ENCODE measurements around the gene MAPK8IP1.
"Not testable (repeated sequence)": the region's sequence is repeated elsewhere in the genome, so short reads cannot be mapped to it uniquely, and the experiment has no call there.

MAPK8IP1 gene

DNA sequence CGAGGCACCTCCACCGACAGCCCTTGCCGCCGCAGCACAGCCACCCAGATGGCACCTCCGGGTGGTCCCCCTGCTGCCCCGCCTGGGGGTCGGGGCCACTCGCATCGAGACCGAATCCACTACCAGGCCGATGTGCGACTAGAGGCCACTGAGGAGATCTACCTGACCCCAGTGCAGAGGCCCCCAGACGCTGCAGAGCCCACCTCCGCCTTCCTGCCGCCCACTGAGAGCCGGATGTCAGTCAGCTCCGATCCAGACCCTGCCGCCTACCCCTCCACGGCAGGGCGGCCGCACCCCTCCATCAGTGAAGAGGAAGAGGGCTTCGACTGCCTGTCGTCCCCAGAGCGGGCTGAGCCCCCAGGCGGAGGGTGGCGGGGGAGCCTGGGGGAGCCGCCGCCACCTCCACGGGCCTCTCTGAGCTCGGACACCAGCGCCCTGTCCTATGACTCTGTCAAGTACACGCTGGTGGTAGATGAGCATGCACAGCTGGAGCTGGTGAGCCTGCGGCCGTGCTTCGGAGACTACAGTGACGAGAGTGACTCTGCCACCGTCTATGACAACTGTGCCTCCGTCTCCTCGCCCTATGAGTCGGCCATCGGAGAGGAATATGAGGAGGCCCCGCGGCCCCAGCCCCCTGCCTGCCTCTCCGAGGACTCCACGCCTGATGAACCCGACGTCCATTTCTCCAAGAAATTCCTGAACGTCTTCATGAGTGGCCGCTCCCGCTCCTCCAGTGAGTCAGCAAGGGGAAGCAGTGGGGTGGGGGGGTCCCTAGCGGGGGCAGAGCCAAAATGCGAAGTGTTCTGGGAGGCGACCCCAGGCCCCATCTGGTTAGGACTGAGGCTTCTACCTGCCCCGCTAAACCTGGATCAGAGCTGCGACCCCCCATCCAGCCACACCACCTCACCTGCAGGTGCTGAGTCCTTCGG lies 17.3 kb downstream of the MAPK8IP1 start:
- H3K9me3 ChIP-seq (ENCODE audit: control insufficient read depth, insufficient read depth, low read depth, low read length) = no peaks in the 10 kb centered on the region
- peaks cover 29% of the 10 kb centered on the region for H3K36me3 ChIP-seq (ENCODE audit: control insufficient read depth, insufficient read depth, low read length)
- H3K27me3 ChIP-seq (ENCODE audit: control insufficient read depth, insufficient read depth, low read length) = peaks cover 19% of the 10 kb centered on the region
- H3K4me1 ChIP-seq (ENCODE audit: control insufficient read depth, insufficient read depth, low read length) = peaks cover 14% of the 10 kb centered on the region
- H3K9ac ChIP-seq (ENCODE audit: low read length) = no peak overlapping the region
- no peak overlapping the region for H3K4me3 ChIP-seq (ENCODE audit: low read depth, low read length)
- no peak overlapping the region for H3K27ac ChIP-seq (ENCODE audit: low read depth, low read length)

GRCh38 chr11:45904309-45904915 lies 19.0 kb downstream of the MAPK8IP1 start:
- H3K27me3 ChIP-seq (ENCODE audit: control insufficient read depth, insufficient read depth, low read length) = peaks cover 16% of the 10 kb centered on the region
- H3K9me3 ChIP-seq (ENCODE audit: control insufficient read depth, insufficient read depth, low read depth, low read length) = no peaks in the 10 kb centered on the region
- peaks cover 6% of the 10 kb centered on the region for H3K4me1 ChIP-seq (ENCODE audit: control insufficient read depth, insufficient read depth, low read length)
- H3K27ac ChIP-seq (ENCODE audit: low read depth, low read length) = no peak overlapping the region
- no peak overlapping the region for H3K4me3 ChIP-seq (ENCODE audit: low read depth, low read length)
- H3K36me3 ChIP-seq (ENCODE audit: control insufficient read depth, insufficient read depth, low read length) = peaks cover 35% of the 10 kb centered on the region
- H3K9ac ChIP-seq (ENCODE audit: low read length) = no peak overlapping the region

DNA sequence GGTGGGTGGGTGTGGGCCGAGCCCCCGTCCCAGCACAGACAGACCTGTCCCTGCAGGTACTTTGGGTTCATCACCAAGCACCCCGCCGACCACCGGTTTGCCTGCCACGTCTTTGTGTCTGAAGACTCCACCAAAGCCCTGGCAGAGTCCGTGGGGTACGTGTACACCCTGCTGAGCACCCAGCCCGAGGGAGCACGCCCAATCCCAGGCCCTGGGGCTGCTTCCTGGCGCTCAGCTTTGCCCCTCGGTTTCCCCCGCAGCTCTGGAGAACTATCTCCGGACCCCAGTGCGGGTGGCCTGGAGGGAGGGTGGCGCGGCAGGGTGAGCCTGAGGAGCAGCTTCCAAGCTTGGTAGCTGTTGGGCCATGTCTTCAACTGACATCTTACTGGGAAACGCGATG lies 19.6 kb downstream of the MAPK8IP1 start:
- peaks cover 41% of the 10 kb centered on the region for H3K36me3 ChIP-seq (ENCODE audit: control insufficient read depth, insufficient read depth, low read length)
- no peak overlapping the region for H3K4me3 ChIP-seq (ENCODE audit: low read depth, low read length)
- H3K9ac ChIP-seq (ENCODE audit: low read length) = no peak overlapping the region
- H3K4me1 ChIP-seq (ENCODE audit: control insufficient read depth, insufficient read depth, low read length) = peaks cover 6% of the 10 kb centered on the region
- H3K27me3 ChIP-seq (ENCODE audit: control insufficient read depth, insufficient read depth, low read length) = peaks cover 16% of the 10 kb centered on the region
- H3K9me3 ChIP-seq (ENCODE audit: control insufficient read depth, insufficient read depth, low read depth, low read length) = no peaks in the 10 kb centered on the region
- H3K27ac ChIP-seq (ENCODE audit: low read depth, low read length) = no peak overlapping the region

DNA sequence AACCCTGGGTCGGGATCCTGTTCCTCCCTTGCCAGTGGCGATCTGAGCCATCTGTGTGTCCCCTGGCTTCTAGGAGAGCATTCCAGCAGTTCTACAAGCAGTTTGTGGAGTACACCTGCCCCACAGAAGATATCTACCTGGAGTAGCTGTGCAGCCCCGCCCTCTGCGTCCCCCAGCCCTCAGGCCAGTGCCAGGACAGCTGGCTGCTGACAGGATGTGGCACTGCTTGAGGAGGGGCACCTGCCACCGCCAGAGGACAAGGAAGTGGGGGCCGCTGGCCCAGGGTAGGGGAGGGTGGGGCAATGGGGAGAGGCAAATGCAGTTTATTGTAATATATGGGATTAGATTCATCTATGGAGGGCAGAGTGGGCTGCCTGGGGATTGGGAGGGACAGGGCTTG lies 20.1 kb downstream of the MAPK8IP1 start:
- H3K9me3 ChIP-seq (ENCODE audit: control insufficient read depth, insufficient read depth, low read depth, low read length); H3K4me1 ChIP-seq (ENCODE audit: control insufficient read depth, insufficient read depth, low read length); H3K9ac ChIP-seq (ENCODE audit: low read length); H3K27ac ChIP-seq (ENCODE audit: low read depth, low read length); H3K4me3 ChIP-seq (ENCODE audit: low read depth, low read length): not testable (repeated sequence)
- peaks cover 41% of the 10 kb centered on the region for H3K36me3 ChIP-seq (ENCODE audit: control insufficient read depth, insufficient read depth, low read length)
- peaks cover 13% of the 10 kb centered on the region for H3K27me3 ChIP-seq (ENCODE audit: control insufficient read depth, insufficient read depth, low read length)

DNA sequence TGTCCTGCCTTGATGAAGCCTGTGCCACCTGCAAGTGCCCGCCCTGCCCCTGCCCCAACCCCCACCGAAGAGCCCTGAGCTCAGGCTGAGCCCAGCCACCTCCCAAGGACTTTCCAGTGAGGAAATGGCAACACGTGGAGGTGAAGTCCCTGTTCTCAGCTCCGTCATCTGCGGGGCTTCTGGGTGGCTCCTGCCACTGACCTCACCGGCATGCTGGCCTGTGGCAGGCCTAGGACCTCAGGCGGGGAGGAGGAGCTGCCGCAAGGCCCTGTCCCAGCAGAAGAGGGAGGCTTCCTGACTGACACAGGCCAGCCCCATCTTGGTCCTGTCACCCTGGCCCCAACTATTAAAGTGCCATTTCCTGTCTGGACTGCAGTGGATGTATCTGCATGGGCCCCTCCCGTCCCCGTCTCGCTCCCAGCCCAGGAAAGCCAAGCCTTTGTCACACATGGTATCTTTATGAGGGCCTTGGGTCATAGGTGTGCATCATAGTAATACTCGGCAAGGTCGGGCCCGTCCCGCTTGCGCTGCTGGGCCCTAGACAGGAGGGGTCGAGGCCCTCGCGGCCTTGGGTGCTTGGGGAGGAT lies 20.7 kb downstream of the MAPK8IP1 start:
- H3K9me3 ChIP-seq (ENCODE audit: control insufficient read depth, insufficient read depth, low read depth, low read length) = no peaks in the 10 kb centered on the region
- H3K36me3 ChIP-seq (ENCODE audit: control insufficient read depth, insufficient read depth, low read length) = peaks cover 47% of the 10 kb centered on the region
- no peak overlapping the region for H3K27ac ChIP-seq (ENCODE audit: low read depth, low read length)
- H3K9ac ChIP-seq (ENCODE audit: low read length) = no peak overlapping the region
- H3K4me1 ChIP-seq (ENCODE audit: control insufficient read depth, insufficient read depth, low read length) = no peaks in the 10 kb centered on the region
- H3K4me3 ChIP-seq (ENCODE audit: low read depth, low read length) = no peak overlapping the region
- H3K27me3 ChIP-seq (ENCODE audit: control insufficient read depth, insufficient read depth, low read length) = peaks cover 7% of the 10 kb centered on the region; the same call in 1 of the 2 replicates

DNA sequence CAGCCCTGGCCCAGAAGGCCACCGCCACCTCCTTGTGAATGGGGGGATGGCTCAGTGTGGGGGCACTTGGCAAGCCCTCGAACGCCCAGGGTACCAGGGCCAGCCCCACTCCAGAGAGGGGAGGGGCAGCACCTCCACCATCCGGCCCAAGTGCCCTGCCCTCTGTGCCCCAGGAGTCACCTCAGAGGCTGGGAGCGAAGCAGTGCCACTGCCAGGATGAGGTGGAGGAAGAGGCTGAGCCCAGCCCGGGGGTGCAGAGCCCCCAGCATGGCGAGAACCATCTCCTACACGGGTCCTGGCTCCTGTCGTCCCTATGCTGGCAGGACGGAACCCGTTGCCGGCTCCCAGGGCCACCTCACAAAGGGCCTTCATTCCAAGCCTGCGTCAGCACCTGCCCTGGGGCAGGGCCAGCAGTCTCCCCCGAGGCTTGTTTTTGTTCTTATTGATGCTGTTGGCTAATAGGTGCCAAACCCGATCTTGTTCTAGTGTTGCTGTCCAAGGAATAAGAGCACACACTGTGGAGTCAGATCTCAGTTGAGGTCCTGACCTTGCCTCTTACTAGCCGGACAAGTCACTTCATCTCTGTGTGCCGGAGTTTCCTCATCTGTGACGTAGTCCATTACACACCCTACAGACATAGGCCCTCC lies 21.6 kb downstream of the MAPK8IP1 start, which contains the start of gene FREY1:
FREY1 (minus strand) TSS at position 307 of the 647 bp plus-strand sequence; CDS start at position 281, 26 bp downstream.
- no peaks in the 10 kb centered on the region for H3K27me3 ChIP-seq (ENCODE audit: control insufficient read depth, insufficient read depth, low read length)
- H3K9me3 ChIP-seq (ENCODE audit: control insufficient read depth, insufficient read depth, low read depth, low read length) = no peaks in the 10 kb centered on the region
- no peak within 1 kb of the TSS for H3K9ac ChIP-seq (ENCODE audit: low read length)
- no peak within 1 kb of the TSS for H3K4me3 ChIP-seq (ENCODE audit: low read depth, low read length)
- no peaks in the 10 kb centered on the region for H3K4me1 ChIP-seq (ENCODE audit: control insufficient read depth, insufficient read depth, low read length)
- H3K36me3 ChIP-seq (ENCODE audit: control insufficient read depth, insufficient read depth, low read length) = peaks cover 53% of the 10 kb centered on the region
- H3K27ac ChIP-seq (ENCODE audit: low read depth, low read length) = no peak within 1 kb of the TSS

GRCh38 chr11:45907911-45908370 lies 22.5 kb downstream of the MAPK8IP1 start:
- Histone ChIP-seq H3K9ac (ENCODE audit: low read length) (no peak overlapping the region), H3K36me3 (ENCODE audit: control insufficient read depth, insufficient read depth, low read length) (peaks cover 46% of the 10 kb centered on the region), H3K4me1 (ENCODE audit: control insufficient read depth, insufficient read depth, low read length) (no peaks in the 10 kb centered on the region), H3K4me3 (ENCODE audit: low read depth, low read length) (no peak overlapping the region), H3K27me3 (ENCODE audit: control insufficient read depth, insufficient read depth, low read length) (no peaks in the 10 kb centered on the region), H3K27ac (ENCODE audit: low read depth, low read length) (no peak overlapping the region), H3K9me3 (ENCODE audit: control insufficient read depth, insufficient read depth, low read depth, low read length) (no peaks in the 10 kb centered on the region)

- Histone ChIP-seq H3K9ac (ENCODE audit: low read length) (no peak overlapping the region), H3K27ac (ENCODE audit: low read depth, low read length) (no peak overlapping the region), H3K4me1 (ENCODE audit: control insufficient read depth, insufficient read depth, low read length) (no peaks in the 10 kb centered on the region), H3K9me3 (ENCODE audit: control insufficient read depth, insufficient read depth, low read depth, low read length) (no peaks in the 10 kb centered on the region), H3K4me3 (ENCODE audit: low read depth, low read length) (no peak overlapping the region), H3K27me3 (ENCODE audit: control insufficient read depth, insufficient read depth, low read length) (no peaks in the 10 kb centered on the region), H3K36me3 (ENCODE audit: control insufficient read depth, insufficient read depth, low read length) (peaks cover 48% of the 10 kb centered on the region)
Observed at GRCh38 chr11:45909594-45910475, 24.4 kb downstream of the MAPK8IP1 start.

DNA sequence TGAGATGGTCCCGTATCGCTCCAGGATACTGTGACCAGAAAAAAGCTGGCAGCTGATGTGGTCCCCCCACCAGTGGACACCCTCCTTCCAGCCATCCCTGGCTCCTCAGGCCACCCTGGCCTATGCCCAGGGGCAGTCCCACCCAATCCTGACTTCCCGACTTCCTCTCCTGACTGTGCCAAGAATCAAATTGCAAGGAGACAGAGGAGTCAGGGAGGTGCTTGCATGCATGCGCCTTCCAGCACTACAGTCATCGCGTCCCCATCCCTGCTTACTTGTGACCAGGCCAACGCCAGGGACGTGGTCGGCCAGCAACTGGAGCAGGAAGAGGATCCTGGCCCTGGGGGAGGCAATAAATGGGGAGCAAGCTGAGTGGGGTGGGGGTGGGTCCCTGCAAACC lies 25.2 kb downstream of the MAPK8IP1 start:
- H3K27me3 ChIP-seq (ENCODE audit: control insufficient read depth, insufficient read depth, low read length) = no peaks in the 10 kb centered on the region
- peaks cover 50% of the 10 kb centered on the region for H3K36me3 ChIP-seq (ENCODE audit: control insufficient read depth, insufficient read depth, low read length)
- no peak overlapping the region for H3K9ac ChIP-seq (ENCODE audit: low read length)
- no peaks in the 10 kb centered on the region for H3K9me3 ChIP-seq (ENCODE audit: control insufficient read depth, insufficient read depth, low read depth, low read length)
- H3K27ac ChIP-seq (ENCODE audit: low read depth, low read length) = no peak overlapping the region
- no peaks in the 10 kb centered on the region for H3K4me1 ChIP-seq (ENCODE audit: control insufficient read depth, insufficient read depth, low read length)
- H3K4me3 ChIP-seq (ENCODE audit: low read depth, low read length) = no peak overlapping the region

- Histone ChIP-seq H3K4me1 (ENCODE audit: control insufficient read depth, insufficient read depth, low read length) (peaks cover 3% of the 10 kb centered on the region; the same call in 1 of the 2 replicates), H3K36me3 (ENCODE audit: control insufficient read depth, insufficient read depth, low read length) (peaks cover 55% of the 10 kb centered on the region), H3K27ac (ENCODE audit: low read depth, low read length) (no peak overlapping the region), H3K27me3 (ENCODE audit: control insufficient read depth, insufficient read depth, low read length) (no peaks in the 10 kb centered on the region), H3K4me3 (ENCODE audit: low read depth, low read length) (no peak overlapping the region), H3K9me3 (ENCODE audit: control insufficient read depth, insufficient read depth, low read depth, low read length) (no peaks in the 10 kb centered on the region), H3K9ac (ENCODE audit: low read length) (no peak overlapping the region)
Observed at GRCh38 chr11:45913514-45913913, 28.1 kb downstream of the MAPK8IP1 start.
